ENCODE results near the gene TRIOBP. TPM values are rescaled to one million over a fixed set of nuclear protein-coding genes. Genes with fewer than 3 reads are reported as not detected.

Gene TRIOBP
- total RNA-seq, 1 donor from 2014 or later = 40.6 TPM

DNA sequence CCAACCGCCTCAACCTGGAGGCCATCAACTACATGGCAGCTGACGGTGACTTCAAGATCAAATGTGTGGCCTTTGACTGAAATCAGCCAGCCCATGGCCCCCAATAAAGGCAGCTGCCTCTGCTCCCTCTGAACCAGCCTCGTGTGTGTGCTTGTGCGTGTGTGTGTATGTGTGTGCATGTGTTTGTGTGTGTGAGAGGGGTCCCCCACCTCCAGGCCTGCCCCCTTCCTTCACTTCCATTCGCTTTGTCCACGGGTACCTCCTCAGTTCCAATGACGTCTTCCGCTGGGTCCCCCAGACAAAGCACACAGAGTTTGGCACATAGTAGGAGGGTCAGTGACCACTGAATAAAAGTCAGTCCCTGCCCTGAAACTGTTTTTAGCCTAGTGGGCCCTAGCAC is 17.2 kb upstream of the TRIOBP start:
- Histone ChIP-seq H3K36me3 (ENCODE audit: insufficient read depth, low read length) (peaks cover 17% of the 10 kb centered on the region), H3K27ac (ENCODE audit: low read depth, low read length) (no peak overlapping the region), H3K9ac (ENCODE audit: low read length) (peak overlapping the region; percentile 4), H3K79me2 (ENCODE audit: insufficient read depth, low read length) (peaks cover 28% of the 10 kb centered on the region), H3K4me2 (ENCODE audit: low read length) (peak overlapping the region; percentile 31), H3K4me1 (ENCODE audit: insufficient read depth, low read length) (peaks cover 25% of the 10 kb centered on the region), H2AFZ (ENCODE audit: low read depth, low read length) (no peak overlapping the region), H3K27me3 (ENCODE audit: insufficient read depth, low read length) (no peaks in the 10 kb centered on the region), H3K9me3 (ENCODE audit: insufficient read depth, low read depth, low read length) (no peaks in the 10 kb centered on the region), H3K4me3 (ENCODE audit: insufficient read depth, low read depth, low read length) (no peak overlapping the region), H4K20me1 (ENCODE audit: insufficient read depth, low read length) (peaks cover 55% of the 10 kb centered on the region)
- H3K27ac Mint-ChIP-seq (ENCODE audit: unreplicated experiment) = no peak overlapping the region
- no peak for DNase-seq (ENCODE audit: low read depth)
- no peak overlapping the region for H3K4me3 Mint-ChIP-seq (ENCODE audit: unreplicated experiment)
- H3K27me3 Mint-ChIP-seq (ENCODE audit: low read depth, unreplicated experiment) = no peaks in the 10 kb centered on the region
- peaks cover 13% of the 10 kb centered on the region for H3K4me1 Mint-ChIP-seq (ENCODE audit: low read depth, unreplicated experiment)
- peaks cover 2% of the 10 kb centered on the region for H3K36me3 Mint-ChIP-seq (ENCODE audit: low read depth, unreplicated experiment)
- no peak for FAIRE-seq
- H3K9me3 Mint-ChIP-seq (ENCODE audit: unreplicated experiment) = no peaks in the 10 kb centered on the region
- TF ChIP-seq EZH2 (IDR thresholded peaks at IDR 0.05; ENCODE audit: insufficient read depth, low read length) = no peak
- TF ChIP-seq, protein P1, sequence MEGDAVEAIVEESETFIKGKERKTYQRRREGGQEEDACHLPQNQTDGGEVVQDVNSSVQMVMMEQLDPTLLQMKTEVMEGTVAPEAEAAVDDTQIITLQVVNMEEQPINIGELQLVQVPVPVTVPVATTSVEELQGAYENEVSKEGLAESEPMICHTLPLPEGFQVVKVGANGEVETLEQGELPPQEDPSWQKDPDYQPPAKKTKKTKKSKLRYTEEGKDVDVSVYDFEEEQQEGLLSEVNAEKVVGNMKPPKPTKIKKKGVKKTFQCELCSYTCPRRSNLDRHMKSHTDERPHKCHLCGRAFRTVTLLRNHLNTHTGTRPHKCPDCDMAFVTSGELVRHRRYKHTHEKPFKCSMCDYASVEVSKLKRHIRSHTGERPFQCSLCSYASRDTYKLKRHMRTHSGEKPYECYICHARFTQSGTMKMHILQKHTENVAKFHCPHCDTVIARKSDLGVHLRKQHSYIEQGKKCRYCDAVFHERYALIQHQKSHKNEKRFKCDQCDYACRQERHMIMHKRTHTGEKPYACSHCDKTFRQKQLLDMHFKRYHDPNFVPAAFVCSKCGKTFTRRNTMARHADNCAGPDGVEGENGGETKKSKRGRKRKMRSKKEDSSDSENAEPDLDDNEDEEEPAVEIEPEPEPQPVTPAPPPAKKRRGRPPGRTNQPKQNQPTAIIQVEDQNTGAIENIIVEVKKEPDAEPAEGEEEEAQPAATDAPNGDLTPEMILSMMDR (IDR thresholded peaks at IDR 0.05; ENCODE audit: insufficient read depth, low read depth, low read length) = no peak

DNA sequence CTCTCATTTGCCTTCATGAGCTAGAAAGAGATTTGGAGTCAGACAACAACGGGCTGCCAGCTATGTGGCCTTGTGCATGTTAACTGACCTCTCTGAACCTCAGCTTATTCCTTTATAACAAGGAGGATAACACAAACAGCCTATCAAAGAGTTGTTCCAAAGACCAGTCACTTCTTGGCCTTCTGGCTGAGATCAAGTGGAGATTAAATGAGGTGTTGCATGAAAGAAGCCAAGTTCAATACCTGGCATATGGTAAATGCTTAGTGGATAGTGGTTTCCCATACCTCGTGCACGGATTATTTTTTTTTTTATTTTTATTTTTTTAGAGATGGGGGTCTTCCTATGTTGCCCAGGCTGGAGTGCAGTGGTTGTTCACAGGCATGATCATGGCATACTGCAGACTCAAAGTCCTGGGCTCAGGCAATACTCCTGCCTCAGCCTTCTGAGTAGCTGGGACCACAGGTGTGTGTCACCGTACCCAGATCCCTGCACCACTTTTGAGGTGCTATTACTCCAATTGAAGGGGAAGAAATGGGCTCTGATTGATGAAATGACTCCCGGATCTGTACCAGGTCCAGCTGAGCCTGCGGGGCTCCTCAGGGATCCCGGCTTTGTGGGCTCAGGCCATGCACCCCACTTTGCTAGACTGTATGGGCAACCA is 16.5 kb upstream of the TRIOBP start:
- Mint-ChIP-seq H3K9me3 (ENCODE audit: unreplicated experiment) (no peaks in the 10 kb centered on the region), H3K27me3 (ENCODE audit: low read depth, unreplicated experiment) (no peaks in the 10 kb centered on the region), H3K36me3 (ENCODE audit: low read depth, unreplicated experiment) (peaks cover 2% of the 10 kb centered on the region), H3K4me3 (ENCODE audit: unreplicated experiment) (no peak overlapping the region), H3K4me1 (ENCODE audit: low read depth, unreplicated experiment) (peaks cover 13% of the 10 kb centered on the region), H3K27ac (ENCODE audit: unreplicated experiment) (no peak overlapping the region)
- Histone ChIP-seq H3K27me3 (ENCODE audit: insufficient read depth, low read length) (no peaks in the 10 kb centered on the region), H4K20me1 (ENCODE audit: insufficient read depth, low read length) (peaks cover 55% of the 10 kb centered on the region), H3K36me3 (ENCODE audit: insufficient read depth, low read length) (peaks cover 17% of the 10 kb centered on the region), H2AFZ (ENCODE audit: low read depth, low read length) (no peak overlapping the region), H3K4me2 (ENCODE audit: low read length) (peak overlapping the region; percentile 31), H3K4me1 (ENCODE audit: insufficient read depth, low read length) (peaks cover 20% of the 10 kb centered on the region), H3K27ac (ENCODE audit: low read depth, low read length) (no peak overlapping the region), H3K79me2 (ENCODE audit: insufficient read depth, low read length) (peaks cover 28% of the 10 kb centered on the region), H3K9me3 (ENCODE audit: insufficient read depth, low read depth, low read length) (no peaks in the 10 kb centered on the region), H3K4me3 (ENCODE audit: insufficient read depth, low read depth, low read length) (no peak overlapping the region), H3K9ac (ENCODE audit: low read length) (no peak overlapping the region)
- TF ChIP-seq EZH2 (IDR thresholded peaks at IDR 0.05; ENCODE audit: insufficient read depth, low read length) = no peak
- TF ChIP-seq, protein P1 (IDR thresholded peaks at IDR 0.05; ENCODE audit: insufficient read depth, low read depth, low read length) = no peak
- DNase-seq (ENCODE audit: low read depth) = no peak
- no peak for FAIRE-seq

DNA sequence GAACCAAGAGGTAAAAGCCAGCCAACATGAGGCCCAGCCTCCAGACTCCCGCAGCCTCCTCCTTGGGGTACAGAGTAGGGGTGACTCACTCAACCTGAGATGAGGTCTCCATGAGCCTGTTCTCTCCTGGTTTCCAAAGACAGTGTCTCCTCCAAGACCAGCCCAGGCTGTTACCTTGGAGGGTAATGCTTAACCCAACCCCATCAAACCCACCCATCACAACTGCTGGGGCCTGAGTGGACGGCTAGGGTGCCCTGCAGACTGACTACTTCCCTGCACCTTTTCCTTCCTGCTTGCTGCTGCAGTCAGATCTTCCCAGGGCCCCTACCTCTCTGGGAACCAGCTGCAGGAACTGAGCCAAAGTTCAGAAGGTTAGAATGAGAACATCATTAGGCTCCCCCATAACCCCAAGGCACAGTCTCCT is 15.8 kb upstream of the TRIOBP start:
- H3K9me3 ChIP-seq (ENCODE audit: insufficient read depth, low read depth, low read length) = no peaks in the 10 kb centered on the region
- H3K4me2 ChIP-seq (ENCODE audit: low read length) = peak overlapping the region; percentile 3
- Mint-ChIP-seq H3K4me3 (ENCODE audit: unreplicated experiment) (no peak overlapping the region), H3K36me3 (ENCODE audit: low read depth, unreplicated experiment) (peaks cover 2% of the 10 kb centered on the region), H3K4me1 (ENCODE audit: low read depth, unreplicated experiment) (peaks cover 13% of the 10 kb centered on the region), H3K9me3 (ENCODE audit: unreplicated experiment) (no peaks in the 10 kb centered on the region), H3K27ac (ENCODE audit: unreplicated experiment) (no peak overlapping the region), H3K27me3 (ENCODE audit: low read depth, unreplicated experiment) (no peaks in the 10 kb centered on the region)
- no peak overlapping the region for H2AFZ ChIP-seq (ENCODE audit: low read depth, low read length)
- H3K4me3 ChIP-seq (ENCODE audit: insufficient read depth, low read depth, low read length) = no peak overlapping the region
- peaks cover 22% of the 10 kb centered on the region for H3K79me2 ChIP-seq (ENCODE audit: insufficient read depth, low read length)
- no peak overlapping the region for H3K9ac ChIP-seq (ENCODE audit: low read length)
- H3K27me3 ChIP-seq (ENCODE audit: insufficient read depth, low read length) = no peaks in the 10 kb centered on the region
- H3K4me1 ChIP-seq (ENCODE audit: insufficient read depth, low read length) = peaks cover 20% of the 10 kb centered on the region
- FAIRE-seq (no peak), DNase-seq (ENCODE audit: low read depth) (peak; percentile 55)
- TF ChIP-seq EZH2 (IDR thresholded peaks at IDR 0.05; ENCODE audit: insufficient read depth, low read length) = no peak
- TF ChIP-seq, protein P1 (IDR thresholded peaks at IDR 0.05; ENCODE audit: insufficient read depth, low read depth, low read length) = no peak
- H4K20me1 ChIP-seq (ENCODE audit: insufficient read depth, low read length) = peaks cover 50% of the 10 kb centered on the region
- H3K36me3 ChIP-seq (ENCODE audit: insufficient read depth, low read length) = peaks cover 17% of the 10 kb centered on the region
- no peak overlapping the region for H3K27ac ChIP-seq (ENCODE audit: low read depth, low read length)

Data from astrocyte (in vitro differentiated cells and primary cell).